ENCODE measurements around the gene NFATC2. TPM values are rescaled to one million over a fixed set of nuclear protein-coding genes. Genes with fewer than 3 reads are reported as not detected.

The NFATC2 gene
- total and polyA plus RNA-seq, 2 experiments from 2014 or later: 0.52 to 0.59 TPM

- no peak for TF ChIP-seq POLR2AphosphoS5 (IDR thresholded peaks at IDR 0.05; ENCODE audit: low read depth)
- TF ChIP-seq CREB1 (CRISPR knock-in tag; IDR thresholded peaks at IDR 0.05; ENCODE audit: low read depth): no peak
- TF ChIP-seq EZH2 (IDR thresholded peaks at IDR 0.05; ENCODE audit: low read depth, unreplicated experiment): no peak
Measured at GRCh38 chr20:51490635-51491034, 51.9 kb downstream of the NFATC2 start (continued).

GRCh38 chr20:51489611-51490010 lies 52.9 kb downstream of the NFATC2 start:
- H3K4me3 ChIP-seq: no peak overlapping the region
- TF ChIP-seq NANOG (IDR thresholded peaks at IDR 0.05; ENCODE audit: borderline replicate concordance) (no peak), EZH2phosphoT487 (IDR thresholded peaks at IDR 0.05; ENCODE audit: unreplicated experiment) (no peak), ZNF331 (CRISPR knock-in tag; IDR thresholded peaks at IDR 0.05; ENCODE audit: low read depth) (no peak), REST (IDR thresholded peaks at IDR 0.05; ENCODE audit: unreplicated experiment) (no peak), ZNF114 (CRISPR knock-in tag; IDR thresholded peaks at IDR 0.05) (no peak), POLR2AphosphoS5 (IDR thresholded peaks at IDR 0.05; ENCODE audit: low read depth) (no peak), CTCF (conservative IDR thresholded peaks at IDR 0.05; ENCODE audit: low read depth in 2 of 2) (no peak), ETS1 (IDR thresholded peaks at IDR 0.05) (no peak), EZH2 (IDR thresholded peaks at IDR 0.05; ENCODE audit: low read depth, unreplicated experiment) (no peak), CREB1 (CRISPR knock-in tag; IDR thresholded peaks at IDR 0.05; ENCODE audit: low read depth) (no peak), ZNF462 (CRISPR knock-in tag; IDR thresholded peaks at IDR 0.05) (no peak), STAT1 (IDR thresholded peaks at IDR 0.05; ENCODE audit: unreplicated experiment) (no peak), JUNB (IDR thresholded peaks at IDR 0.05; ENCODE audit: unreplicated experiment) (no peak)
- H3K9me3 Mint-ChIP-seq: no peaks in the 10 kb centered on the region
- no peak overlapping the region for H3K27ac ChIP-seq (ENCODE audit: low read depth)
- no peaks in the 10 kb centered on the region for H3F3A ChIP-seq (replicated peaks; ENCODE audit: low read depth)
- H3K9me2 ChIP-seq (ENCODE audit: insufficient read depth): no peaks in the 10 kb centered on the region; the same call in 1 of the 2 replicates
- H3K4me1 Mint-ChIP-seq: peaks cover 29% of the 10 kb centered on the region
- H3K36me3 Mint-ChIP-seq (ENCODE audit: low read depth): no peaks in the 10 kb centered on the region
- H3K27me3 ChIP-seq (ENCODE audit: insufficient read depth): no peaks in the 10 kb centered on the region
- ATAC-seq: no peak
- peaks cover 3% of the 10 kb centered on the region for H3K27me3 Mint-ChIP-seq (ENCODE audit: insufficient read depth, low read depth, poor library complexity)
- no peak overlapping the region for H3K4me2 ChIP-seq
- H3K27ac Mint-ChIP-seq: no peak overlapping the region
- no peaks in the 10 kb centered on the region for H3K36me3 ChIP-seq (ENCODE audit: insufficient read depth)
- H2AFZ ChIP-seq: no peak overlapping the region
- H4K20me1 ChIP-seq (replicated peaks; ENCODE audit: insufficient read depth): no peaks in the 10 kb centered on the region
- DNase-seq (ENCODE audit: low spot score): no peak
- H3K4me1 ChIP-seq (ENCODE audit: insufficient read depth): peaks cover 7% of the 10 kb centered on the region; the same call in 1 of the 2 replicates
- H3K79me2 ChIP-seq (replicated peaks; ENCODE audit: insufficient read depth): no peaks in the 10 kb centered on the region
- no peak overlapping the region for H3K4me3 Mint-ChIP-seq
